Measurements from ENCODE around the gene MAST1.
A peak's percentile ranks its signal among the peaks of the same experiment; 100 is the strongest.

Gene MAST1

DNA sequence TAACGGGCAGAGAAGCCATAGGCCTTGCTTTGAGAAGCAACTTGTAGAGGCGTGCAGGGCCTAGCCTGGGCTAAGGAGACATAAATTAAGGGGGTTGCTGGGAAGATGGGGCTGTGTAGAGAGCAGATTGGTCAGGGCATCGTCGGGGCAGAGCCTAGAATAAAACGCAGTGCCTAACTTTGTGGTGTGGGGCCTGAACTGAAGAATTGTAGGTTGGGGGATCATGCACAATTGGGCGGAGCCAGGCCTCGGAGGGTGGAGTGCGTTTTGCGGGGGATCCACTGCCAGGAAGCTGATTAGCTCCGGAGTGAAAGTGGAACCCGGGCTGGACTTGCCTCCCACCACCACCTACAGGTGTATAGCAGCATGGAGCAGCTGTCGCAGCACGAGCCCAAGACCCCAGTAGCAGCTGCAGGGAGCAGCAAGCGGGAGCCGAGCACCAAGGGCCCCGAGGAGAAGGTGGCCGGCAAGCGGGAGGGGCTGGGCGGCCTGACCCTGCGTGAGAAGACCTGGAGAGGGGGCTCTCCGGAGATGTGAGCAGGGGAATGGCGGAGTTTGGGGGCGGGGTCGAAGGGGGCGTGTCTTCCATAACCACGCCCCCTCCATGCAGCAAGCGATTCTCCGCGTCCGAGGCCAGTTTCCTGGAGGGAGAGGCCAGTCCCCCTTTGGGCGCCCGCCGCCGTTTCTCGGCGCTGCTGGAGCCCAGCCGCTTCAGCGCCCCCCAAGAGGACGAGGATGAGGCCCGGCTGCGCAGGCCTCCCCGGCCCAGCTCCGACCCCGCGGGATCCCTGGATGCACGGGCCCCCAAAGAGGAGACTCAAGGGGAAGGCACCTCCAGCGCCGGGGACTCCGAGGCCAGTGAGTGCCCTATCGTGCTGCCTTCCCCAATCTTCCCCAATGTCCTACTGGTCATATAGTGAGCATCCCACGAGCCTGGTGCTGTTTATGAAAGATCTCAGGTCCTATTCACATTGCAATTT lies 29.1 kb downstream of the MAST1 start:
- DNase-seq (ENCODE audit: low read depth in 2 of 3, low spot score in 2 of 3) = peak in 2 of 3 experiments; percentile 70 to 72

DNA sequence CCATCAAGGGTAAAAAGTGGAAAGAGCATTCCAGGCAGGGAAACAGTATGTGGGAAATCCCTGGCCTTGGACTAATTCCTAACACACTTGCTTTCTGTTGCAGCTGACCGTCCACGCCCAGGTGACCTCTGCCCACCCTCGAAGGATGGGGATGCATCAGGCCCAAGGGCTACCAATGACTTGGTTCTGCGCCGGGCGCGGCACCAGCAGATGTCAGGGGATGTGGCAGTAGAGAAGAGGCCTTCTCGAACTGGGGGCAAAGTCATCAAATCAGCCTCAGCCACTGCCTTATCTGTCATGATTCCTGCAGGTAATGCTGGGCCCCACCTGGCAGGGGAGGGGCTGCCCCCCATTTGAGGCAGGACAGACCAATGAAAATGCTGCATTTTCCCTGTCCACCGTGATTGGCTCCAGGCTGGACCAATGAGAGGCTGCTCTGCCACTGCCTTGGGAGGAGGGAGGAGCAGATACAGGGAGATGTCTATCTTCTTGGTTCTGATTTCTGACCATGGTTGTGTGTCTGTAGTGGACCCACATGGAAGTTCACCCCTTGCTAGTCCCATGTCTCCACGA lies 30.3 kb downstream of the MAST1 start:
- DNase-seq (ENCODE audit: low read depth in 2 of 3, low spot score in 2 of 3) = no peak

DNA sequence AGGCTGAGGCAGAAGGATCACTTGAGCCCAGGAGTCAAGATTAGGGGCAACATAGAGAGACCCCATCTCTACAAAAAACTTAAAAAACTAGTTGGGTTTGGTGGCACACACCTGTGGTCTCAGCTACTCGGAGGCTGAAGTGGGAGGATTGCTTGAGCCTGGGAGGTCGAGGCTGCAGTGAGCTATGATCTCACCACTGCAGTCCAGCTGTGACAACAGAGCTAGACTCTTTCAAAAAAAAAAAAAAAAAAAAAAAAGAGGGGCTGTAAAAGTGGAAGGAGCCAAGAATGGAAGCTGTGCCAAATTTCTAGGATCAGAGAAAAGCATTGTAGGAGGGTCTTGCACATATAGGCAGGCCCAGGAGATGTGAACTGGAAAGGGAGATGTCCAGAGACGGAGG lies 33.4 kb downstream of the MAST1 start:
- no peak for DNase-seq (ENCODE audit: low read depth in 2 of 3, low spot score in 2 of 3)

DNA sequence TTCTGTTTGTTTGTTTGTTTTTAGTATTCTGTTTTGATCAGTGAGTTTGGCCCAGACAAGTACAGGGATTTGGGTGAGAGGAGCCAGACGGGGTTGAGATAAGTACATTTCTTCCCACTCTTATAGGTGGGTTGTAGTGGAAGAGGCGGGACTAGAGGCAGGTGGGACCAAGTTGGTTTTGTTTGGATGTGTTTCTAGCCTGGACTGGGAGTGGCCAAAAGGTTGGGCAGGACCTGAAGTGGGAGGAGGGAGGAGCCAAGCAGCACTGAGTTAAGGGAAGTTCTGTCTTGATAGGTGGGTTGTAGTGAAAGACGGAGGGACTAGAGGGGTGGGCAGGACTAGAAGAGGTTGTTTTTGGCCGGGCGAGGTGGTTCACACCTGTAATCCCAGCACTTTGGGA lies 33.9 kb downstream of the MAST1 start:
- no peak for DNase-seq (ENCODE audit: low read depth in 2 of 3, low spot score in 2 of 3)

DNA sequence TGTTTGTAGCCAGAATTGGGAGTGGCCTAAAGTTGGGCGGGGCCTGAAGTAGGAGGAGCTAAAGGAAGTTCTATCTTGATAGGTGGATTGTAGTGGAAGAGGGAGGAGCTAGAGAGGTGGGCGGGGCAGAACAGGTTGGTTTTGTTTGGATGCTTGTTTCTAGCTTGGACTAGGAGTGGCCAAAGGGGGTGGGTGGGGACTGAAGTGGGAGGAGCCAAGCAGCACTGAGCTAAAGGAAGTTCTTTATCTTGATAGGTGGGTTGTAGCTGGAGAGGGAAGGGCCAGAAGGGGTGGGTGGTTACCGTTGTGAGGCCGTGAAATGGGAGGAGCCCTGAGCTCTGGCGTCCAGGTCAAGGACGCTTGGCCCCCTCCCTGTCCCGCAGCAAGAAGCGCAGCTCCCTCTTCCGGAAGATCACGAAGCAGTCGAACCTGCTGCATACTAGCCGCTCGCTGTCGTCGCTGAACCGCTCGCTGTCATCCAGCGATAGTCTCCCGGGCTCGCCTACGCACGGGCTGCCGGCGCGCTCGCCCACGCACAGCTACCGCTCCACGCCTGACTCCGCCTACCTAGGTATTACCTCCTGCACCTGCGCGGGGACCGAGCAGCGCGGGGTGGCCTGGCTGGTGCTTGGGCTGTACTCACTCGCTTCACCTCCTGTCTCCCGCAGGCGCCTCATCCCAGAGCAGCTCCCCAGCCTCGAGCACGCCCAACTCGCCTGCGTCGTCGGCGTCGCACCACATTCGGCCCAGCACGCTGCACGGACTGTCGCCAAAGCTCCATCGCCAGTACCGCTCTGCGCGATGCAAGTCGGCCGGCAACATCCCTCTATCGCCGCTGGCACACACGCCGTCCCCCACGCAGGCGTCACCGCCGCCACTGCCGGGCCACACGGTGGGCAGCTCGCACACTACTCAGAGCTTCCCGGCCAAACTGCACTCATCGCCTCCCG lies 34.9 kb downstream of the MAST1 start:
- no peak for DNase-seq (ENCODE audit: low read depth in 2 of 3, low spot score in 2 of 3)

DNA sequence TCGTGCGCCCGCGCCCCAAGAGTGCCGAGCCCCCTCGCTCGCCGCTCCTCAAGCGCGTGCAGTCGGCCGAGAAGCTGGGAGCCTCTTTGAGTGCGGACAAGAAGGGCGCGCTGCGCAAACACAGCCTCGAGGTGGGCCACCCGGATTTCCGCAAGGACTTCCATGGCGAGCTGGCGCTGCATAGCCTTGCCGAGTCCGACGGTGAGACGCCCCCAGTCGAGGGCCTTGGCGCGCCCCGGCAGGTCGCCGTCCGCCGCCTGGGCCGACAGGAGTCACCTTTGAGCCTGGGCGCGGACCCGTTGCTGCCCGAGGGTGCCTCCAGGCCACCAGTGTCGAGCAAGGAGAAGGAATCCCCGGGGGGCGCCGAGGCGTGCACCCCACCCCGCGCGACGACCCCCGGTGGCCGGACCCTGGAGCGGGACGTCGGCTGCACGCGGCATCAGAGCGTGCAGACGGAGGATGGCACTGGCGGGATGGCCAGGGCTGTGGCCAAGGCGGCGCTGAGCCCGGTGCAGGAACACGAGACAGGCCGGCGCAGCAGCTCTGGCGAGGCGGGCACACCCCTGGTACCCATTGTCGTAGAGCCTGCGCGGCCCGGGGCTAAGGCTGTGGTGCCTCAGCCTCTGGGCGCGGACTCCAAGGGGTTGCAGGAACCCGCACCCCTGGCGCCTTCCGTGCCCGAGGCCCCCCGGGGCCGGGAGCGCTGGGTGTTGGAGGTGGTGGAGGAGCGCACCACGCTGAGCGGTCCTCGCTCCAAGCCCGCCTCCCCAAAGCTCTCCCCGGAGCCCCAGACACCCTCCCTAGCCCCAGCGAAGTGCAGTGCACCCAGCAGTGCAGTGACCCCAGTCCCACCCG lies 35.8 kb downstream of the MAST1 start:
- DNase-seq (ENCODE audit: low read depth in 2 of 3, low spot score in 2 of 3) = no peak

DNA sequence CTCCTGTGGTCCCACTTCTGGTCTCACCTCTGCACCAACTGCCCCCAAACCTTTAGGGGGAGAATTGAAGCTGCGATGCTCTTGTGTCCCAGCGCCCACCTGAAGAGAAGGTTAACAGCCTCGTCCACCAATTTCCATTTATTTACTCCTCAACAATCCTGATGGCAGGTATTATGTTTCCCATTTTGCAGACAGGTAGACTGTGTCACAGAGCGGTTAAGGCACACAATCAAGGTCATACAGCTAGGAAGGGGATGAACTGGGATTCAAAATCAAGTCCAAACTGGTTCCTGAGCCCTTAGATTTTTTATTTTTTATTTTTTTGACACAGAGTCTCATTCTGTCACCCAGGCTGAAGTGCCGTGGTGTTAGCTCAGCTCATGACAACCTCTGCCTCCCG lies 36.8 kb downstream of the MAST1 start:
- no peak for DNase-seq (ENCODE audit: low read depth in 2 of 3, low spot score in 2 of 3)

DNA sequence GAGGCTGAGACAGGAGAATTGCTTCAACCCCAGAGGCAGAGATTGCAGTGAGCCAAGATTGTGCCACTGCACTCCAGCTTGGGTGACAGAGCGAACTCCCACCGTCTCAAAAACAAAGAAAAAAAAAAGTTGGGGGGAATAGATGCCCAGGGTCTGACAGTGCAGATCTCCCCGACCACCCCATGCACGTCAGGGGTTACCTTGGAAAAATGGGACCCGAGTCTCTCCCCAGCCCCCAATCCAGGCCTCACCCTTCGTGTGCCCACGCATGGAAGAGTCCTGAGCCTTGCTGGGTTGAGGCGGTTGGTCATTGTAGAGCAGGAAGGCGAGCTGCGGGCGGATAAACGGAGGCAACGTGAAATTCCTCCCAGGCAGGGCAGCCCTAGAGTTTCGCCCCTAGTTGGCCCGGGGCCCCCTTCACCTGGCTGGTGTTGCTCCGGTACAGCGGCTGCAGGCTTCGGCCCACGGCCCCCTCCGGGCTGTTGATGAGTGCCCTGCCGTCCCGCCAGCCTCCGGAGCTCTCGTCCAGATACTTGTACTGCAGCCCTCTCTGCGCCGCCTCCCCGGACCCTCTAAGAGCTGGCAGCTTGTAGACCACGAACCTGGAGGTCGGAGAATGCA lies 42.3 kb downstream of the MAST1 start:
- no peak for DNase-seq (ENCODE audit: low read depth in 2 of 3, low spot score in 2 of 3)

DNA sequence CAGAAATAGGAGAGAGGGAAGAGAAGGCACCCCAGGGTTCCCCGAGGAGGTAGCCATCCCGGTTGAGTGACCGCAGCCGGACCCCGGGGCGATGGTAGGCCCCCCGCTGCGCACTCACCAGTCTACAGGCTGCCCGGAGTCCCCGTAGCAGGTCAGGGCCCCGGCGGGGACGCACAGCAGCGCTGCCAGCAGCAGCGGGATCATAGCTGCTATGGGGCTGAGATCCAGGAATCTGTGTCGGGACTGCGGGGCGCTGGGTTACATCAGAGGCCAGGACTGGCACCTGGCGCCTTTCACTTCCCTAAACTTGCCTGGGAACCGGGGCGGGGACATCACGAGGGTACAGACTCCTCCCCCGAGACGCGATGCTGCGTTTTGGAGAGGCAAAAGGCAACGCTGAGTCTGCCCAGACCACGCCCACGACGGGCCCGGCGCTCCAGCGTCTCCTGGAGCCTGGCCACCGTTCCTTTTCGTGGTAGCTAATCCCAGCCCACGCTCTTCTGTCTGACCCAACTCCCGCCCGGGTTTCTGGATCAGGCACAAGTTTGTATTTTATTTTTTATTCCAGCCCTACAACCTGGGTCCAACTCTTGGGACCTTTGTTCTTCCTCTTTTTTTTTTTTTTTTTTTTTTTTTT lies 43.0 kb downstream of the MAST1 start, which contains the start of gene DNASE2:
Gene DNASE2 (minus strand): TSS at position 278 of the 637 bp plus-strand sequence. CDS start 74 bp downstream, at position 204.
- peak; percentile 72 to 78 (median 73) for DNase-seq (ENCODE audit: low read depth in 2 of 3, low spot score in 2 of 3)

DNA sequence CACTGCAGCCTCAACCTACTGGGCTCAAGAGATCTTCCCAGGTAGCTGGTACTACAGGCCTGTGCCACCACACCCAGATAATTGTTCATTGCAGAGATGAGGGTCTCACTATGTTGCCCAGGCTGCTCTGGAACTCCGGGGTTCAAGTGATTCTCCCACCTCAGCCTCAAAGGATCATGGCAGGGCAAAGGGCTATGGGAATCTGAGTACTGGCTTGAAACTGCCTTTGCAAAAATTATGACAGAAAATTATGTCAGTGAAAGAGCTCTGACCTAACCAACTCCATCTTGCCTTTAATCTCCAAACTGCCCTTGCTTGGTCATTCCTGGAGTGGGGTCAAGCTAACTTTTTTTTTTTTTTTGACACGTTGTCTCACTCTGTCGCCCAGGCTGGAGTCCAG lies 44.3 kb downstream of the MAST1 start:
- no peak for DNase-seq (ENCODE audit: low read depth in 2 of 3, low spot score in 2 of 3)

DNA sequence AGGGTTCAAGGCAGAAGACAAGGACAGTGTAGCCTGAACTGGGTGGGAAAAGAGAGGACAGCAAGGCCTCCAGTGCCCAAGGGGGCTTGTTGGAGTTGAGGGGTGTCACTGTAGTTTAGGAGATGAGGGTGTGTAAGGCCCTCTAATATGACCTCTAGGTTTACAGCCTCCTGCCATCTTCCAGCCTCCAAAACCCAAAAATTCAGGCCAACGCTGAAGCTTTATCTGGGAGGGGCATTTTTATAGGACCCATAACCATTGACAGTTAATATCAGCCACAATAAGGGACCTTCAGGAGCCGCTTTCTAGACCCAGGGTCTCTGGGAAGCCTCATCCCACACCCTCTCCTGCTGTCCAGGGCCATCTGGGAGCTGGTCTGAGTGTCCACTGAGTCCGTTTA lies 45.9 kb downstream of the MAST1 start:
- no peak for DNase-seq (ENCODE audit: low read depth in 2 of 3, low spot score in 2 of 3)

DNA sequence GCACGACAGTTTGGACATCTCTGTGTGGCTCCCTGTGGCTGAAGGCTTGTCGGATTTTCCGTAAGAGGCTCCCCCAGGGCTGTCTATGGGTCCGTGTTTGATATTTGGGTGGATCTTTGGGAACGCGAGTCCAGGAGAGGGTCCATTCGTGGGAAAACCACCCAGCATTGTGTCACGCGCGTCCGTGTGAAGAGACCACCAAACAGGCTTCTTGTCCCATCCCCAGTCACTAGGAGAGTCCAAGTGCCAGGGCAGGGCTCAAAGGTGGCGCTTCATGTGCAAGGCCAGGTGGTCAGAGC lies 46.3 kb downstream of the MAST1 start:
- no peak for DNase-seq (ENCODE audit: low read depth in 2 of 3, low spot score in 2 of 3)

DNA sequence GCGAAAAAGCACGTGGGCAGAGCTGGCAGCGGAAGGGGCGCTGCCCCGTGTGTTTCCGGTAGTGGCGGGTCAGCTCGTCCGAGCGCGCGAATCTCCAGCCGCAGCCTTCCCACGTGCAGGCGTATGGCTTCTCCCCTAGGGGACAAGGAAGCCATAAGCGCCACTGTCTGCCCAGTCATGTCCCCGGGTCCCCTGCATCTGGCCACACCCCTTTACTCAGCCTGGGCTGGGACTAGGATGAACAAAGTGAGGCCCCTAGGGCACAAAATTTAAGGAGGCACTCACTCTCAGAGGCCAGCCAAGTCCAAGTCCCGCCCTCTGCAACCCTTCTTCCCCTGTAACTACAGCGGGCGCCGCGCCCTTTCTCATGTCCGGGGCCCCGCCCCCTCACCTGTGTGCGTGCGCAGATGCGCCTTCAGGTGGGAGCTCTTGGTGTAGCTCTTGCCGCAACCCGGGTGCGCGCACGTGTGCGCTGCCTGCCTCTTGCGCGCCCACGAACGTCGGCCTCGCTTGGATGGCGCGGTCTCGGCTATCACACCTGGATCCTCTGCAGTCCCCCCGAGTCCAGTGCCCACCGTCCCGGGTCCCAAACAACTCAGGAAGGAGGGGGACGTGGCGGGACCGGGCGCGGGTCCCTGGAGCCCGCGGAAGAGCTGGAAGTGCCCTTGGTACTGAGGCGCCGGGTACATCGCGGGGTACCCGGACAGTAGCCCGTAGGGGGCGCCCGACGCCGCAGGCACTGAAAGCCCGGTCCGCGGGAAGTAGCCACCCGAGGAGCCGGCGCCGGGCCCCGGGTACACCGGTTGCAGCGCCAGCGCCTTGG lies 46.8 kb downstream of the MAST1 start:
- DNase-seq (ENCODE audit: low read depth in 2 of 3, low spot score in 2 of 3) = peak; percentile 73 to 77 (median 75)

DNA sequence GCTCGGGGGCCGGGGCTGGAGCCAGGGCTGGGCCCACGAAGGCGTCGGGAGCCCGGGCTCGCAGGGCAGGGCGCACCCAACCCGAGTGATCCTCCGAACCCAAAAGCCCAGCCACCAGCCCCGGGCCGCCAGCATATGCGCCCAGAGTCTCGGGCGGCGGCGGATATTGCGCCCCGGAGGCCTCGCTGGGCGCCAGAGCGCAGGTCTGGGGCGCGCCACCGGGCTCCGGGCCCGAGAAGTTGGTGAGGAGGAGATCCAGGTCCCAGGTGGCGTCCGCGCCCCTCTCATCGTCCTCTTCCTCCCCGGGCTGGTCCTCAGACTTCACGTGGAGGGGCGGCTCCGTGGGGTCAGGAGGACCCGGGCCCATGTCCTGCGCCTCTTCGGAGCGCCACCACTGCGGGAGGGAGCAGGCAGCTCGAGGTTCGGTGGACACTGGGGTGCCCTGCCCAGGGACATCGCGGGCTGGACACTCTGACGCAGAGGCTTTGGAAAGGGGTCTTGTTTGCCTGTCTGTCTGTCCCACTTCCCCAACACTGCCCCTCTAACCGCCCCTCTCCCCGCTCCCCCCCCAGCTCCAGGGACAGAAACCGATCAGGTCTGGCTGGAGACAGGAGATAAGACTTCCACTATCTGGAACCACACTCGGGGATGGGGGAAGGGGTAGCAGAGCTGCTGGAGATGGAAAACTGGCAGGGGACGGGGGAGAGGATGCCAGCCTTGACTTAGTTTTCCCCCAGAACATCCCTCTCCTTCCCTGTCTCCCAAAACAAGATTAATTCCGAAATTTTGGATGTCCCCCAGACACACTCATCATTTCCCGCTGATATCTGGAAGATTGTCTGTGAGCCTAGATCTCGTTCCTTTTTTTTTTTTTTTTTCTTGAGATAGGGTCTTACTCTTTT lies 47.7 kb downstream of the MAST1 start:
- DNase-seq (ENCODE audit: low read depth in 2 of 3, low spot score in 2 of 3) = no peak

DNA sequence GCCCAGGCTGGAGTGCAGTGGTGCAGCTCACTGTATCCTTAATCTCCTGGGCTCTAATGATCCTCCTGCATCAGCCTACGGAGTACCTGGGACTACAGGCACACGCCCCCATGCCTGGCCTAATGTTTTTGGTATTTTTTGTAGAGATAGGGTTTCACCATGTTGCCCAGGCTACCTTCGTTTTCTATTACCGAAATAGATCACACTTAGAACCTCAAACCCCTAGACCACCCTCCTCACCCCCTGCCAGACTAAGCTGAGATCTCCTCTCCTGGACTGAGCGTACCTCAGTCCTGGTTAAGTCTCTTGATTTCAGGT lies 48.3 kb downstream of the MAST1 start:
- no peak for DNase-seq (ENCODE audit: low read depth in 2 of 3, low spot score in 2 of 3)

DNA sequence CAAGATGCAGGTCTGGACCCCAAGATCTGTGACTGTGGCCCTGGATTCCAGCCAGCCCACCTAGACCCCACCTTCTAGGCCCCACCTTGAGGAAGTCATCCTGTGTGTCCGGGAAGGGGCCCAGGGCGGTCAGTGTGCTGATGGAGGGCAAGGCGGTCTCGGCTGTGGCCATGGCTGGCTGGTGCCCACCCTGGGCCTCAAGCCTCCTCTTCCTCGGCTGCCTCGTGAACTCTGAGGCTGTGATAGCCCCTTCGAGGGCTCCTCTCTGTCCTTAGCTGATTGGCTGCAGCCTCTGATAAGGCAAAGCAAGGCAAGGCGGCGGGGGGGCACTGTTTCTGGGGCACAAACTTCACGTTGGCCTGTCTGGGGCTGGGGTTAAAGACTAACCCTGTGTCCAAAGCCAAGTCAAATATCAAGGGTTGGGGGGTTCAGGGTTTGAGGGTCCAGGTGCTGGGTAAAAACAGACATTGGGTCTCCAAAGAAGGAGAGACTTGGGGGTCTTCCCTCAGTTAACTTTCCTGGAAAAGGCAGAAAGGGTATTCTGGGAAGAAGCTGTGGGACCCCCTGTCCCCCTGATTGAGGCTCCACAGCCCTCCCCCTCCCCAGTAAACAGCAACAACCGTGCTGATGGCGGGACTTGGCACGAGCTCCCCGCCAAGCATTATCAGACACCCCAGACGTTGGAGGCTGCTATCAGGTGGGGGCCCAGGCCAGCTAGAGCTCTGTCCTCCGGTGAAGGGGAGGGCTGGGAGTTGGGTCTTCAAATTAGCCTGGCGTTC lies 48.8 kb downstream of the MAST1 start, which contains the start of gene KLF1:
Gene KLF1 (minus strand): TSS at position 233 of the 779 bp plus-strand sequence. CDS start 61 bp downstream, at position 172.
- DNase-seq (ENCODE audit: low read depth in 2 of 3, low spot score in 2 of 3) = no peak

DNA sequence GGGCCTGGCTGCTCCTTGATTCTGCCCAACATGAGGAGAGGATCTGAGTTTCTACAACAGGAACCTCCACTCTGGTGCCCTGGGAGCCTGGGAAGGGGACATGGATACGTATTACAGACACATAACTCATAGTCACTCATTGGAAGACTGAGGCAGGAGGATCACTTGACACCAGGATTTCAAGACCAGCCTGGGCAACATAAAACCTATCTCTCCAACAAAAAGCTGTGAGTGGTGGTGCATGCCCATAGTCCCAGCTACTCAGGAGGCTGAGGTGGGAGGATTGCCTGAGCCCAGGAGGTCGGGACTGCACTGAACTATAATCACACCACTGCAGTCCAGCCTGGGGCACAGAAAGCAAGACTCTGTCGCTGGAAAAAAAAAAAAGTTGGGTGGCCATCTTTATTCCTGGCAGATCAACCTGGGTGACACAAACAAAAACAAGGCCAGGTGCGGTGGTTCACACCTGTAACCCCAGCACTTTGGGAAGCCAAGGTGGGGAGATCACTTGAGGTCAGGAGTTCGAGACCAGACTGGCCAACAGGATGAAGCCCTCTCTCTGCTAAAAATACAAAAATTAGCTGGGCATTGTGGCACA lies 49.8 kb downstream of the MAST1 start:
- no peak for DNase-seq (ENCODE audit: low read depth in 2 of 3, low spot score in 2 of 3)
